Colonic mucosa (tissue), 4 donors: ENCODE data around the gene TAF1C. TPM values are rescaled to one million over a fixed set of nuclear protein-coding genes. Genes with fewer than 3 reads are reported as not detected.

Experiments used
- DNase-seq: peaks from one replicate; pipeline ENCODE4 v3.0.0-alpha.2; 2020
- H3K27ac ChIP-seq: fragments of 200-600 bp; one replicate; pipeline ENCODE4 v1.8.0; 2021
- H3K27me3 ChIP-seq: fragments of 200-600 bp; one replicate; pipeline ENCODE4 v1.8.0; 2021
- H3K36me3 ChIP-seq: fragments of 200-600 bp; one replicate; pipeline ENCODE4 v1.8.0; 2021
- H3K4me1 ChIP-seq: fragments of 200-600 bp; one replicate; pipeline ENCODE4 v1.8.0; 2021; ENCODE audit warnings: mild to moderate bottlenecking
- H3K4me3 ChIP-seq: fragments of 200-600 bp; one replicate; pipeline ENCODE4 v1.8.0; 2021
- H3K9ac ChIP-seq, 2 donors: one replicate each; pipeline ENCODE4 v1.7.0; 2013; ENCODE audit warnings: control low read depth in 2 of 2, low read depth in 2 of 2, low read length in 2 of 2
- H3K9me3 ChIP-seq: fragments of 200-600 bp; one replicate; pipeline ENCODE4 v1.8.0; 2021
- CTCF ChIP-seq: fragments of 200-600 bp; IDR thresholded peaks from one replicate; pipeline ENCODE4 v1.8.0; 2022; ENCODE audit warnings: antibody characterized with exemption, mild to moderate bottlenecking
- intact Hi-C: fragments of 100-400 bp; cut with DNase I; formaldehyde crosslinking; loops from one replicate; pipeline ENCODE4 v1.14.1; 2022
- total RNA-seq, 2 donors: library from RNA; stranded (reverse); fragmentation: NEBNext Ultra II Directional in 1 of 2; extraction: Animal tissue kit (Norgen Biotek cat#: 25700) in 1 of 2; gene quantifications; one replicate each; pipeline ENCODE4 v1.2.1, GENCODE V29; 2021
- donor health status: healthy.
- donor health status: DM: no; HTN: no; CAD: no.
- donor health status: DM: no; HTN: no; CAD: no.

The TAF1C gene
- total RNA-seq, 2 donors from 2014 or later: 17.2 to 45.6 TPM

GRCh38 chr16:84225126-84225525 is 38.3 kb upstream of the TAF1C start:
- Histone ChIP-seq H3K27ac (no peak overlapping the region), H3K27me3 (no peaks in the 10 kb centered on the region)
- intact Hi-C loops: no loop called here

GRCh38 chr16:84224554-84224953 is 37.7 kb upstream of the TAF1C start:
- no peak for TF ChIP-seq CTCF
- DNase-seq: no peak
- Histone ChIP-seq H3K27ac (no peak overlapping the region), H3K9me3 (no peaks in the 10 kb centered on the region), H3K4me1 (no peaks in the 10 kb centered on the region), H3K27me3 (no peaks in the 10 kb centered on the region), H3K9ac (no peak overlapping the region), H3K36me3 (no peaks in the 10 kb centered on the region), H3K4me3 (no peak overlapping the region)
- intact Hi-C loops: no loop called here

More at GRCh38 chr16:84225126-84225525, 38.3 kb upstream of the TAF1C start:
- DNase-seq: no peak
- Histone ChIP-seq H3K4me1 (no peaks in the 10 kb centered on the region), H3K36me3 (no peaks in the 10 kb centered on the region), H3K9ac (no peak overlapping the region), H3K4me3 (no peak overlapping the region), H3K9me3 (no peaks in the 10 kb centered on the region)
- no peak for TF ChIP-seq CTCF

GRCh38 chr16:84223456-84223855 is 36.6 kb upstream of the TAF1C start:
- Histone ChIP-seq H3K27ac (no peak overlapping the region), H3K4me1 (no peaks in the 10 kb centered on the region), H3K36me3 (no peaks in the 10 kb centered on the region), H3K4me3 (no peak overlapping the region), H3K9ac (no peak overlapping the region), H3K9me3 (no peaks in the 10 kb centered on the region), H3K27me3 (no peaks in the 10 kb centered on the region)
- DNase-seq: no peak
- intact Hi-C loops: no loop called here
- TF ChIP-seq CTCF: no peak

- TF ChIP-seq CTCF: no peak
- intact Hi-C loops: no loop called here
- H3K4me1 ChIP-seq: no peaks in the 10 kb centered on the region
- no peaks in the 10 kb centered on the region for H3K9me3 ChIP-seq
- no peak overlapping the region for H3K4me3 ChIP-seq
- H3K27ac ChIP-seq: no peak overlapping the region
- DNase-seq: no peak
- no peaks in the 10 kb centered on the region for H3K27me3 ChIP-seq
- no peaks in the 10 kb centered on the region for H3K36me3 ChIP-seq
- no peak overlapping the region for H3K9ac ChIP-seq
Observed at GRCh38 chr16:84220851-84221250, 34.0 kb upstream of the TAF1C start.

- no peak for DNase-seq
- TF ChIP-seq CTCF: no peak
- intact Hi-C loops: no loop called here
Observed at GRCh38 chr16:84218956-84219355, 32.1 kb upstream of the TAF1C start.

More at GRCh38 chr16:84218956-84219355, 32.1 kb upstream of the TAF1C start:
- Histone ChIP-seq H3K4me3 (no peak overlapping the region), H3K27ac (no peak overlapping the region), H3K36me3 (no peaks in the 10 kb centered on the region), H3K4me1 (no peaks in the 10 kb centered on the region), H3K27me3 (no peaks in the 10 kb centered on the region), H3K9me3 (no peaks in the 10 kb centered on the region), H3K9ac (no peak overlapping the region)
